BLaER1 treated with 17β-estradiol and CSF1 and Interleukin-3, amounts not matched to agents 10 nM and 100 nM (cell line): ENCODE results near the gene AFMID.

ENCODE experiments used
- H3K27ac ChIP-seq, 11 experiments: shearing (Covaris generic); formaldehyde crosslinking; 2 replicates each; pipeline ENCODE4 v1.8.1; 2022
- H3K27me3 ChIP-seq, 11 experiments: shearing (Covaris generic); formaldehyde crosslinking; 2 replicates each; pipeline ENCODE4 v1.8.1; 2022
- H3K36me3 ChIP-seq, 11 experiments: shearing (Covaris generic); formaldehyde crosslinking; 2 replicates each; pipeline ENCODE4 v1.8.1; 2022
- H3K4me1 ChIP-seq, 10 experiments: shearing (Covaris generic); formaldehyde crosslinking; 2 replicates each; pipeline ENCODE4 v1.8.1; 2022
- H3K4me2 ChIP-seq, 11 experiments: shearing (Covaris generic); formaldehyde crosslinking; 2 replicates each; pipeline ENCODE4 v1.8.1; 2022
- H3K4me3 ChIP-seq, 10 experiments: shearing (Covaris generic); formaldehyde crosslinking; 2 replicates each; pipeline ENCODE4 v1.8.1; 2022
- H3K9ac ChIP-seq, 11 experiments: shearing (Covaris generic); formaldehyde crosslinking; 2 replicates each; pipeline ENCODE4 v1.8.1; 2022
- H3K9me3 ChIP-seq, 11 experiments: shearing (Covaris generic); formaldehyde crosslinking; replicated peaks in 1 of 11; 2 replicates each; pipeline ENCODE4 v1.8.1; 2022
- H4K20me1 ChIP-seq, 11 experiments: shearing (Covaris generic); formaldehyde crosslinking; 2 replicates each; pipeline ENCODE4 v1.8.1; 2022
- Cebpa-rat ChIP-seq, 11 experiments: shearing (Covaris generic); IDR thresholded peaks; 2 replicates each; pipeline ENCODE4 v1.8.1; 2022

The AFMID gene

DNA sequence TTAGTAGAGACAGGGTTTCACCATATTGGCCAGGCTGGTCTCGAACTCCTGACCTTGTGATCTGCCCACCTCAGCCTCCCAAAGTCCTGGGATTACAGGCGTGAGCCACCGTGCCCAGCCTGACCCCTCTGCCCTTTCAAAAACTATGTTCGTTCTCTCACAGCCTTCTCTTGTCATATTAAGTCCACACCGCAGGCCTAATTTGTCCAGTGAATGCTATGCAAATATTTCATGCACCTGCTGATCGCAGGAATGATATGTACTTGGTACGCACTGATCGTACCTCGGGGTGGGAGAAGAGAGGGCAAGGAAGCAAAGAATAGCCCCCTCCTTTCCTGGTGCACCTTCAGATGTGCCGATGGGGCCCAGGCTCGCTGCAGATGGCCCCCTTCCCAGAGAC, 23.9 kb downstream of the AFMID start:
- Histone ChIP-seq H4K20me1 (no peaks in the 10 kb centered on the region; a peak in 1 of 22 replicates), H3K9ac (no peak overlapping the region), H3K4me1 (peaks cover 15 to 18% (median 17%) of the 10 kb centered on the region in 10 experiments), H3K4me2 (no peak overlapping the region), H3K27ac (no peak overlapping the region), H3K9me3 (no peaks in the 10 kb centered on the region), H3K27me3 (no peaks in the 10 kb centered on the region), H3K4me3 (no peak overlapping the region), H3K36me3 (peaks cover 0 to 26% (median 15%) of the 10 kb centered on the region in 11 experiments; a peak in 19 of 22 replicates)
- no peak for TF ChIP-seq Cebpa-rat (IDR thresholded peaks at IDR 0.05)

DNA sequence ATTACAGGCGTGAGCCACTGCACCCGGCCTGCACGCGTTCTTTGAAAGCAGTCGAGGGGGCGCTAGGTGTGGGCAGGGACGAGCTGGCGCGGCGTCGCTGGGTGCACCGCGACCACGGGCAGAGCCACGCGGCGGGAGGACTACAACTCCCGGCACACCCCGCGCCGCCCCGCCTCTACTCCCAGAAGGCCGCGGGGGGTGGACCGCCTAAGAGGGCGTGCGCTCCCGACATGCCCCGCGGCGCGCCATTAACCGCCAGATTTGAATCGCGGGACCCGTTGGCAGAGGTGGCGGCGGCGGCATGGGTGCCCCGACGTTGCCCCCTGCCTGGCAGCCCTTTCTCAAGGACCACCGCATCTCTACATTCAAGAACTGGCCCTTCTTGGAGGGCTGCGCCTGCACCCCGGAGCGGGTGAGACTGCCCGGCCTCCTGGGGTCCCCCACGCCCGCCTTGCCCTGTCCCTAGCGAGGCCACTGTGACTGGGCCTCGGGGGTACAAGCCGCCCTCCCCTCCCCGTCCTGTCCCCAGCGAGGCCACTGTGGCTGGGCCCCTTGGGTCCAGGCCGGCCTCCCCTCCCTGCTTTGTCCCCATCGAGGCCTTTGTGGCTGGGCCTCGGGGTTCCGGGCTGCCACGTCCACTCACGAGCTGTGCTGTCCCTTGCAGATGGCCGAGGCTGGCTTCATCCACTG, 27.0 kb downstream of the AFMID start, which contains the start of gene BIRC5:
Gene BIRC5, plus strand, starts transcription at position 238 of the 690 bp plus-strand sequence. Its CDS starts 64 bp downstream, at position 302.
- TF ChIP-seq Cebpa-rat (IDR thresholded peaks at IDR 0.05), result no peak
- Histone ChIP-seq H3K4me2 (peak within 1 kb of the TSS; percentile 71 to 98 (median 94)), H4K20me1 (peaks cover 0 to 12% (median 4%) of the 10 kb centered on the region in 11 experiments; a peak in 8 of 22 replicates), H3K4me1 (peaks cover 13 to 29% (median 24%) of the 10 kb centered on the region in 10 experiments), H3K9ac (peak within 1 kb of the TSS; percentile 72 to 97 (median 93)), H3K27me3 (no peaks in the 10 kb centered on the region), H3K4me3 (peak within 1 kb of the TSS; percentile 66 to 94 (median 83)), H3K9me3 (no peaks in the 10 kb centered on the region), H3K27ac (peak within 1 kb of the TSS in 10 of 11 experiments; percentile 57 to 97 (median 94); a peak in 20 of 22 replicates), H3K36me3 (peaks cover 0 to 38% (median 30%) of the 10 kb centered on the region in 11 experiments; a peak in 18 of 22 replicates)

DNA sequence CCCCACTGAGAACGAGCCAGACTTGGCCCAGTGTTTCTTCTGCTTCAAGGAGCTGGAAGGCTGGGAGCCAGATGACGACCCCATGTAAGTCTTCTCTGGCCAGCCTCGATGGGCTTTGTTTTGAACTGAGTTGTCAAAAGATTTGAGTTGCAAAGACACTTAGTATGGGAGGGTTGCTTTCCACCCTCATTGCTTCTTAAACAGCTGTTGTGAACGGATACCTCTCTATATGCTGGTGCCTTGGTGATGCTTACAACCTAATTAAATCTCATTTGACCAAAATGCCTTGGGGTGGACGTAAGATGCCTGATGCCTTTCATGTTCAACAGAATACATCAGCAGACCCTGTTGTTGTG, 27.5 kb downstream of the AFMID start:
- peaks cover 0 to 18% (median 6%) of the 10 kb centered on the region in 11 experiments; a peak in 8 of 22 replicates for H4K20me1 ChIP-seq
- peak overlapping the region; percentile 72 to 97 (median 93) for H3K9ac ChIP-seq
- H3K4me1 ChIP-seq, result peaks cover 13 to 29% (median 24%) of the 10 kb centered on the region in 10 experiments
- TF ChIP-seq Cebpa-rat (IDR thresholded peaks at IDR 0.05), result no peak
- H3K27me3 ChIP-seq, result no peaks in the 10 kb centered on the region
- no peaks in the 10 kb centered on the region for H3K9me3 ChIP-seq
- H3K36me3 ChIP-seq, result peaks cover 0 to 43% (median 36%) of the 10 kb centered on the region in 11 experiments; a peak in 18 of 22 replicates
- peak overlapping the region; percentile 66 to 94 (median 83) for H3K4me3 ChIP-seq
- peak overlapping the region in 10 of 11 experiments; percentile 57 to 97 (median 94); a peak in 20 of 22 replicates for H3K27ac ChIP-seq
- peak overlapping the region; percentile 71 to 98 (median 94) for H3K4me2 ChIP-seq

DNA sequence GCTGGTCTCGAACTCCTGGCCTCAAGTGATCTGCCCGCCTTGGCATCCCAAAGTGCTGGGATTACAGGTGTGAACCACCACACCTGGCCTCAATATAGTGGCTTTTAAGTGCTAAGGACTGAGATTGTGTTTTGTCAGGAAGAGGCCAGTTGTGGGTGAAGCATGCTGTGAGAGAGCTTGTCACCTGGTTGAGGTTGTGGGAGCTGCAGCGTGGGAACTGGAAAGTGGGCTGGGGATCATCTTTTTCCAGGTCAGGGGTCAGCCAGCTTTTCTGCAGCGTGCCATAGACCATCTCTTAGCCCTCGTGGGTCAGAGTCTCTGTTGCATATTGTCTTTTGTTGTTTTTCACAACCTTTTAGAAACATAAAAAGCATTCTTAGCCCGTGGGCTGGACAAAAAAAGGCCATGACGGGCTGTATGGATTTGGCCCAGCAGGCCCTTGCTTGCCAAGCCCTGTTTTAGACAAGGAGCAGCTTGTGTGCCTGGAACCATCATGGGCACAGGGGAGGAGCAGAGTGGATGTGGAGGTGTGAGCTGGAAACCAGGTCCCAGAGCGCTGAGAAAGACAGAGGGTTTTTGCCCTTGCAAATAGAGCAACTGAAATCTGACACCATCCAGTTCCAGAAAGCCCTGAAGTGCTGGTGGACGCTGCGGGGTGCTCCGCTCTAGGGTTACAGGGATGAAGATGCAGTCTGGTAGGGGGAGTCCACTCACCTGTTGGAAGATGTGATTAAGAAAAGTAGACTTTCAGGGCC, 32.4 kb downstream of the AFMID start:
- no peak overlapping the region for H3K4me2 ChIP-seq

DNA sequence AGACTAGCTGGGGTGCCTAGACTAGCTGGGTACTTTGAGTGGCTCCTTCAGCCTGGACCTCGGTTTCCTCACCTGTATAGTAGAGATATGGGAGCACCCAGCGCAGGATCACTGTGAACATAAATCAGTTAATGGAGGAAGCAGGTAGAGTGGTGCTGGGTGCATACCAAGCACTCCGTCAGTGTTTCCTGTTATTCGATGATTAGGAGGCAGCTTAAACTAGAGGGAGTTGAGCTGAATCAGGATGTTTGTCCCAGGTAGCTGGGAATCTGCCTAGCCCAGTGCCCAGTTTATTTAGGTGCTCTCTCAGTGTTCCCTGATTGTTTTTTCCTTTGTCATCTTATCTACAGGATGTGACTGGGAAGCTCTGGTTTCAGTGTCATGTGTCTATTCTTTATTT, 35.9 kb downstream of the AFMID start:
- no peak overlapping the region for H3K4me2 ChIP-seq
- peaks cover 0 to 80% (median 73%) of the 10 kb centered on the region in 11 experiments; a peak in 20 of 22 replicates for H3K36me3 ChIP-seq

More for the DNA sequence above, 32.4 kb downstream of the AFMID start:
- H3K27ac ChIP-seq, result no peak overlapping the region
- no peak overlapping the region for H3K4me3 ChIP-seq
- H4K20me1 ChIP-seq, result peaks cover 0 to 56% (median 25%) of the 10 kb centered on the region in 11 experiments; a peak in 11 of 22 replicates
- peaks cover 10 to 25% (median 21%) of the 10 kb centered on the region in 10 experiments for H3K4me1 ChIP-seq
- no peak for TF ChIP-seq Cebpa-rat (IDR thresholded peaks at IDR 0.05)
- no peaks in the 10 kb centered on the region for H3K27me3 ChIP-seq
- peaks cover 0 to 92% (median 82%) of the 10 kb centered on the region in 11 experiments; a peak in 20 of 22 replicates for H3K36me3 ChIP-seq
- peak overlapping the region in 1 of 11 experiments; percentile 13; a peak in 1 of 22 replicates for H3K9ac ChIP-seq
- H3K9me3 ChIP-seq, result no peaks in the 10 kb centered on the region

DNA sequence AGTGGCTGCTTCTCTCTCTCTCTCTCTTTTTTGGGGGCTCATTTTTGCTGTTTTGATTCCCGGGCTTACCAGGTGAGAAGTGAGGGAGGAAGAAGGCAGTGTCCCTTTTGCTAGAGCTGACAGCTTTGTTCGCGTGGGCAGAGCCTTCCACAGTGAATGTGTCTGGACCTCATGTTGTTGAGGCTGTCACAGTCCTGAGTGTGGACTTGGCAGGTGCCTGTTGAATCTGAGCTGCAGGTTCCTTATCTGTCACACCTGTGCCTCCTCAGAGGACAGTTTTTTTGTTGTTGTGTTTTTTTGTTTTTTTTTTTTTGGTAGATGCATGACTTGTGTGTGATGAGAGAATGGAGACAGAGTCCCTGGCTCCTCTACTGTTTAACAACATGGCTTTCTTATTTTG, 36.6 kb downstream of the AFMID start:
- Histone ChIP-seq H3K27me3 (peaks cover 0 to 10% (median 6%) of the 10 kb centered on the region in 11 experiments; a peak in 5 of 22 replicates), H3K9me3 (no peaks in the 10 kb centered on the region), H3K27ac (no peak overlapping the region), H3K36me3 (peaks cover 0 to 73% (median 66%) of the 10 kb centered on the region in 11 experiments; a peak in 20 of 22 replicates), H3K9ac (no peak overlapping the region), H3K4me3 (no peak overlapping the region), H4K20me1 (peaks cover 0 to 70% (median 29%) of the 10 kb centered on the region in 11 experiments; a peak in 12 of 22 replicates), H3K4me2 (no peak overlapping the region), H3K4me1 (peaks cover 15 to 28% (median 23%) of the 10 kb centered on the region in 10 experiments)
- no peak for TF ChIP-seq Cebpa-rat (IDR thresholded peaks at IDR 0.05)

More for the DNA sequence above, 35.9 kb downstream of the AFMID start:
- TF ChIP-seq Cebpa-rat (IDR thresholded peaks at IDR 0.05), result no peak
- Histone ChIP-seq H3K4me3 (no peak overlapping the region), H3K9me3 (no peaks in the 10 kb centered on the region), H3K27ac (no peak overlapping the region; a peak in 1 of 22 replicates), H3K4me1 (peaks cover 15 to 22% (median 18%) of the 10 kb centered on the region in 10 experiments), H3K27me3 (peaks cover 0 to 10% (median 6%) of the 10 kb centered on the region in 11 experiments; a peak in 5 of 22 replicates), H4K20me1 (peaks cover 0 to 76% (median 29%) of the 10 kb centered on the region in 11 experiments; a peak in 12 of 22 replicates), H3K9ac (peak overlapping the region in 4 of 11 experiments; percentile 1 to 31 (median 10); a peak in 2 of 22 replicates)

DNA sequence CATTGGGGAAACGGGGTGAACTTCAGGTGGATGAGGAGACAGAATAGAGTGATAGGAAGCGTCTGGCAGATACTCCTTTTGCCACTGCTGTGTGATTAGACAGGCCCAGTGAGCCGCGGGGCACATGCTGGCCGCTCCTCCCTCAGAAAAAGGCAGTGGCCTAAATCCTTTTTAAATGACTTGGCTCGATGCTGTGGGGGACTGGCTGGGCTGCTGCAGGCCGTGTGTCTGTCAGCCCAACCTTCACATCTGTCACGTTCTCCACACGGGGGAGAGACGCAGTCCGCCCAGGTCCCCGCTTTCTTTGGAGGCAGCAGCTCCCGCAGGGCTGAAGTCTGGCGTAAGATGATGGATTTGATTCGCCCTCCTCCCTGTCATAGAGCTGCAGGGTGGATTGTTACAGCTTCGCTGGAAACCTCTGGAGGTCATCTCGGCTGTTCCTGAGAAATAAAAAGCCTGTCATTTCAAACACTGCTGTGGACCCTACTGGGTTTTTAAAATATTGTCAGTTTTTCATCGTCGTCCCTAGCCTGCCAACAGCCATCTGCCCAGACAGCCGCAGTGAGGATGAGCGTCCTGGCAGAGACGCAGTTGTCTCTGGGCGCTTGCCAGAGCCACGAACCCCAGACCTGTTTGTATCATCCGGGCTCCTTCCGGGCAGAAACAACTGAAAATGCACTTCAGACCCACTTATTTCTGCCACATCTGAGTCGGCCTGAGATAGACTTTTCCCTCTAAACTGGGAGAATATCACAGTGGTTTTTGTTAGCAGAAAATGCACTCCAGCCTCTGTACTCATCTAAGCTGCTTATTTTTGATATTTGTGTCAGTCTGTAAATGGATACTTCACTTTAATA, 37.3 kb downstream of the AFMID start:
- H3K36me3 ChIP-seq, result peaks cover 0 to 66% (median 59%) of the 10 kb centered on the region in 11 experiments; a peak in 20 of 22 replicates
- H3K27ac ChIP-seq, result no peak overlapping the region
- no peaks in the 10 kb centered on the region for H3K9me3 ChIP-seq
- no peak for TF ChIP-seq Cebpa-rat (IDR thresholded peaks at IDR 0.05)
- no peak overlapping the region; a peak in 1 of 22 replicates for H3K9ac ChIP-seq
- no peak overlapping the region for H3K4me2 ChIP-seq
- H3K27me3 ChIP-seq, result peaks cover 0 to 10% (median 6%) of the 10 kb centered on the region in 11 experiments; a peak in 5 of 22 replicates
- H3K4me3 ChIP-seq, result no peak overlapping the region
- H4K20me1 ChIP-seq, result peaks cover 0 to 63% (median 29%) of the 10 kb centered on the region in 11 experiments; a peak in 12 of 22 replicates
- H3K4me1 ChIP-seq, result peaks cover 15 to 29% (median 23%) of the 10 kb centered on the region in 10 experiments
